ENCODE measurements around the gene RXFP1.

The RXFP1 gene

GRCh38 chr4:158519226-158519625 lies 2.5 kb upstream of the RXFP1 start:
- Histone ChIP-seq H3K9me3 (ENCODE audit: insufficient read depth, low read length) (no peaks in the 10 kb centered on the region), H3K27me3 (ENCODE audit: low read depth, low read length) (no peaks in the 10 kb centered on the region), H3K4me1 (ENCODE audit: low read length) (no peaks in the 10 kb centered on the region), H3K27ac (ENCODE audit: low read length) (no peak overlapping the region), H3K79me2 (ENCODE audit: low read length) (no peaks in the 10 kb centered on the region), H3K36me3 (replicated peaks; ENCODE audit: low read depth, low read length) (no peaks in the 10 kb centered on the region), H3K9ac (ENCODE audit: low read length) (no peak overlapping the region), H3K4me3 (ENCODE audit: low read length) (no peak overlapping the region), H3K4me2 (ENCODE audit: low read length) (no peak overlapping the region), H2AFZ (ENCODE audit: low read depth, low read length) (no peak overlapping the region), H4K20me1 (ENCODE audit: insufficient read depth, low read length) (no peaks in the 10 kb centered on the region)
- TF ChIP-seq CTCF (IDR thresholded peaks at IDR 0.05; ENCODE audit: low read depth, low read length) = no peak
- no peak for TF ChIP-seq EZH2phosphoT487 (IDR thresholded peaks at IDR 0.05; ENCODE audit: low read depth)

- Histone ChIP-seq H3K4me2 (ENCODE audit: low read length) (no peak overlapping the region), H3K4me1 (ENCODE audit: low read length) (no peaks in the 10 kb centered on the region), H4K20me1 (ENCODE audit: insufficient read depth, low read length) (no peaks in the 10 kb centered on the region), H3K27me3 (ENCODE audit: low read depth, low read length) (no peaks in the 10 kb centered on the region), H3K79me2 (ENCODE audit: low read length) (no peaks in the 10 kb centered on the region), H2AFZ (ENCODE audit: low read depth, low read length) (no peak overlapping the region), H3K9ac (ENCODE audit: low read length) (no peak overlapping the region), H3K36me3 (replicated peaks; ENCODE audit: low read depth, low read length) (no peaks in the 10 kb centered on the region), H3K27ac (ENCODE audit: low read length) (no peak overlapping the region), H3K9me3 (ENCODE audit: insufficient read depth, low read length) (no peaks in the 10 kb centered on the region), H3K4me3 (ENCODE audit: low read length) (no peak overlapping the region)
- TF ChIP-seq EZH2phosphoT487 (IDR thresholded peaks at IDR 0.05; ENCODE audit: low read depth) (no peak), CTCF (IDR thresholded peaks at IDR 0.05; ENCODE audit: low read depth, low read length) (no peak)
Measured at GRCh38 chr4:158523990-158524535, 2.4 kb downstream of the RXFP1 start.

- Histone ChIP-seq H3K36me3 (replicated peaks; ENCODE audit: low read depth, low read length) (no peaks in the 10 kb centered on the region), H3K4me3 (ENCODE audit: low read length) (no peak overlapping the region), H2AFZ (ENCODE audit: low read depth, low read length) (no peak overlapping the region), H3K4me2 (ENCODE audit: low read length) (no peak overlapping the region), H3K9ac (ENCODE audit: low read length) (no peak overlapping the region), H3K4me1 (ENCODE audit: low read length) (peaks cover 8% of the 10 kb centered on the region), H4K20me1 (ENCODE audit: insufficient read depth, low read length) (no peaks in the 10 kb centered on the region), H3K79me2 (ENCODE audit: low read length) (no peaks in the 10 kb centered on the region), H3K27me3 (ENCODE audit: low read depth, low read length) (no peaks in the 10 kb centered on the region), H3K27ac (ENCODE audit: low read length) (no peak overlapping the region), H3K9me3 (ENCODE audit: insufficient read depth, low read length) (no peaks in the 10 kb centered on the region)
- no peak for TF ChIP-seq CTCF (IDR thresholded peaks at IDR 0.05; ENCODE audit: low read depth, low read length)
- no peak for TF ChIP-seq EZH2phosphoT487 (IDR thresholded peaks at IDR 0.05; ENCODE audit: low read depth)
Measured at GRCh38 chr4:158527516-158527915, 5.8 kb downstream of the RXFP1 start.

- Histone ChIP-seq H3K4me1 (ENCODE audit: low read length) (peaks cover 8% of the 10 kb centered on the region), H3K27me3 (ENCODE audit: low read depth, low read length) (no peaks in the 10 kb centered on the region), H3K79me2 (ENCODE audit: low read length) (no peaks in the 10 kb centered on the region), H3K9me3 (ENCODE audit: insufficient read depth, low read length) (no peaks in the 10 kb centered on the region), H3K4me2 (ENCODE audit: low read length) (no peak overlapping the region; the same call in 1 of the 2 replicates), H2AFZ (ENCODE audit: low read depth, low read length) (no peak overlapping the region), H4K20me1 (ENCODE audit: insufficient read depth, low read length) (no peaks in the 10 kb centered on the region), H3K9ac (ENCODE audit: low read length) (no peak overlapping the region), H3K4me3 (ENCODE audit: low read length) (no peak overlapping the region), H3K27ac (ENCODE audit: low read length) (no peak overlapping the region), H3K36me3 (replicated peaks; ENCODE audit: low read depth, low read length) (no peaks in the 10 kb centered on the region)
- TF ChIP-seq CTCF (IDR thresholded peaks at IDR 0.05; ENCODE audit: low read depth, low read length) = no peak
- no peak for TF ChIP-seq EZH2phosphoT487 (IDR thresholded peaks at IDR 0.05; ENCODE audit: low read depth)
Measured at GRCh38 chr4:158529505-158529904, 7.8 kb downstream of the RXFP1 start.
